Stomach (tissue), 19 donors: ENCODE data around the gene ZNF90. TPM values are rescaled to one million over a fixed set of nuclear protein-coding genes. Genes with fewer than 3 reads are reported as not detected.

Experiments
- DNase-seq, 2 donors: peaks; one replicate each; pipeline versions ENCODE4 v3.0.0 to v3.0.0-alpha.2; 2013 to 2019
- H3K27ac ChIP-seq, 5 donors: fragments of 200-600 bp in 4 of 5; sonication (generic) in 4 of 5; one replicate each; pipeline ENCODE4 v1.5.1; 2013 to 2019; ENCODE audit warnings: mild to moderate bottlenecking in 1 of 5, moderate library complexity in 1 of 5
- H3K27me3 ChIP-seq, 3 donors: fragments of 200-600 bp; sonication (generic); one replicate each; pipeline ENCODE4 v1.5.1; 2017 to 2019; ENCODE audit warnings: mixed run types in 1 of 3
- H3K36me3 ChIP-seq, 4 donors: fragments of 200-600 bp; sonication (generic); 1 replicate in 3 of 4; 2 replicates in 1 of 4; pipeline ENCODE4 v1.5.1; 2016 to 2019
- H3K4me1 ChIP-seq, 4 donors: fragments of 200-600 bp; sonication (generic); one replicate each; pipeline ENCODE4 v1.5.1; 2016 to 2019
- H3K4me3 ChIP-seq, 4 donors: fragments of 200-600 bp; sonication (generic) in 3 of 4; one replicate each; pipeline ENCODE4 v1.5.1; 2016 to 2019; ENCODE audit warnings: mild to moderate bottlenecking in 1 of 4
- H3K9me3 ChIP-seq, 4 donors: fragments of 200-600 bp; sonication (generic); one replicate each; pipeline ENCODE4 v1.5.1; 2016 to 2019
- CTCF ChIP-seq, 7 experiments: fragments of 450-650 bp in 4 of 7; fragments of 200-600 bp in 3 of 7; sonication (generic) in 3 of 7; IDR thresholded peaks; one replicate each; pipeline ENCODE4 v1.5.1; 2016 to 2019; ENCODE audit warnings: antibody characterized with exemption in 7 of 7, control low read depth in 2 of 7, mild to moderate bottlenecking in 1 of 7
- EP300 ChIP-seq: sonication (generic); formaldehyde crosslinking; IDR thresholded peaks from one replicate; pipeline ENCODE4 v1.6.1; 2017; ENCODE audit warnings: antibody characterized with exemption
- POLR2A ChIP-seq, 4 donors: fragments of 450-650 bp; IDR thresholded peaks; one replicate each; pipeline ENCODE4 v1.6.1; 2016; ENCODE audit warnings: antibody characterized with exemption in 4 of 4, control low read depth in 2 of 4, mild to moderate bottlenecking in 1 of 4, moderate library complexity in 1 of 4
- POLR2AphosphoS5 ChIP-seq, 3 donors: sonication (generic); formaldehyde crosslinking; IDR thresholded peaks; one replicate each; pipeline ENCODE4 v1.6.1; 2016; ENCODE audit warnings: antibody characterized with exemption in 3 of 3
- WGBS, 5 donors: extraction: QIAGEN DNeasy Blood & Tissue Kit in 3 of 5; methylation state at CpG; one replicate each; pipeline versions ENCODE4 v1.1.5 to v1.1.7; 2013 to 2018; 5-methylcytosine and 5-hydroxymethylcytosine counted together
- intact Hi-C: fragments of 100-400 bp; cut with DNase I; formaldehyde crosslinking; loops from one replicate; pipeline ENCODE4 v1.15.1; 2023; ENCODE audit warnings: low total_unique reads
- long read RNA-seq, 10 donors: transcript quantifications; one replicate each; lab custom pipeline, GENCODE V29; 2026
- polyA plus RNA-seq, 3 donors: library from polyadenylated mRNA; stranded (reverse); fragments of 200-250 nt; gene quantifications; one replicate each; pipeline ENCODE4 v1.2.3, GENCODE V29; 2013
- total RNA-seq, 5 donors: library from RNA; depleted of rRNA; stranded (reverse); fragments of >200 nt; gene quantifications; one replicate each; pipeline versions ENCODE4 v1.1.0 to v1.2.3, GENCODE V29; 2014 to 2016
- donor health status: healthy with polysubstance abuse.
- donor health status: Bipolar disorder and iron deficiency.
- donor health status: healthy.

Gene ZNF90
- total RNA-seq (10 to 100 TPM in 1 of 5 donors, 1 to 10 TPM in 4; 1.7 to 67.1 (median 5.1) TPM), polyA plus RNA-seq (1 to 10 TPM; 1.4 to 2.2 (median 1.5) TPM)
- long read RNA-seq, donor 1, partial matches to known transcripts, result 5 of 6 reads
- long read RNA-seq, donor 1, other reads (novel, unspliced or antisense), result 0 of 6 reads
- long read RNA-seq, donor 2, result 0 reads
- long read RNA-seq, donor 3, partial matches to known transcripts, result 0 of 1 reads
- long read RNA-seq, donor 3, other reads (novel, unspliced or antisense), result 0 of 1 reads
- long read RNA-seq, donor 4, result 0 reads
- long read RNA-seq, donor 5, partial matches to known transcripts, result 0 of 1 reads
- long read RNA-seq, donor 5, other reads (novel, unspliced or antisense), result 0 of 1 reads
- long read RNA-seq, donor 6, partial matches to known transcripts, result 23 of 26 reads
- long read RNA-seq, donor 6, other reads (novel, unspliced or antisense), result 0 of 26 reads
- long read RNA-seq, donor 7, partial matches to known transcripts, result 0 of 1 reads
- long read RNA-seq, donor 7, other reads (novel, unspliced or antisense), result 0 of 1 reads
- long read RNA-seq, donor 8, partial matches to known transcripts, result 8 of 9 reads
- long read RNA-seq, donor 8, other reads (novel, unspliced or antisense), result 0 of 9 reads
- long read RNA-seq, donor 9, partial matches to known transcripts, result 0 of 1 reads
- long read RNA-seq, donor 9, other reads (novel, unspliced or antisense), result 0 of 1 reads
- long read RNA-seq, donor 10, result 0 reads

DNA sequence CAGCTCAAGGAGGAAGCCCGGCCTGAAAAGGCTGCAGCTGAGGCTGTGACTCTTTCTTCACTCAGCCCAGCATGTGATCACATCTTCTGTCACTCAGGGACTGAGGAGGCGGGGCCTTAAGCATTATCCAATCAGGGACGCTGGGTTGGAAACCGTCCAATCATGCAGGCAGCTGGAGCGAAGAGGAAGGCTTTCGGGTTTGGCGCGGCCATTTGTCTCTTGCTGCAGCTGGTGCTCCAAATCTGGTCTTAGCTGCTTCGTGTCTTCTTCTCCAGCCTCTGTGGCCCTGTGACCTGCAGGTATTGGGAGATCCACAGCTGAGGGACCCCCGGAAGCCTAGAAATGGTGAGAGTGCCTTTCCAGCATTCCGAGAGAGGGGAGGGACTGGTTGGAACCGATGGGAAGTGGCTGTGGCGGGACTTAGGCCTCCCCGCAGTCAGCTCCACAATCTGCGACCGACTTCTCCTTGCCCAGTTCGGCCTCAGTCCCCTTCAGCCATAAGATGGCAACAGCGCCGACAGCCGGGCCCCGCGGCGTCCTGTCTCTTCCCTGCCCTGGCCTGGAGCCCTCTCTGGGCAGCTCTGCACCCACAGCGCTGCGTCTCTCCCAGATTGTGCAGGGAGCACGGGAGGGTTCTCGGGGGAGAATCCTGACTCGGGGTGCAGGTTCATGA, at the start of gene ZNF90:
Gene ZNF90, plus strand, starts transcription at position 210 of the 673 bp plus-strand sequence. Its CDS starts 133 bp downstream, at position 343.
- peak; percentile 97 to 99 for DNase-seq
- no peaks in the 10 kb centered on the region for H3K27me3 ChIP-seq
- no peaks in the 10 kb centered on the region for H3K9me3 ChIP-seq
- peak within 1 kb of the TSS; percentile 50 to 78 (median 58) for H3K4me3 ChIP-seq
- WGBS, 5 donors, result 1 to 2% (median 2%) methylated on average over 24 to 28 of the region's 28 CpGs
- H3K4me1 ChIP-seq, result peaks cover 8 to 25% (median 19%) of the 10 kb centered on the region in 4 donors
- intact Hi-C loops, result no loop called here
- peaks cover 0 to 9% (median 0%) of the 10 kb centered on the region in 4 donors for H3K36me3 ChIP-seq
- H3K27ac ChIP-seq, result peak within 1 kb of the TSS; percentile 49 to 76 (median 71)
- TF ChIP-seq EP300 (no peak), POLR2AphosphoS5 (IDR thresholded peaks at IDR 0.05) (peak in 2 of 3 donors; percentile 28 to 75)

GRCh38 chr19:20028611-20029010, 49.2 kb upstream of the ZNF90 start:
- Histone ChIP-seq H3K36me3 (peaks cover 6 to 53% (median 45%) of the 10 kb centered on the region in 4 donors), H3K4me1 (no peaks in the 10 kb centered on the region), H3K27me3 (no peaks in the 10 kb centered on the region), H3K27ac (no peak overlapping the region), H3K4me3 (no peak overlapping the region), H3K9me3 (no peaks in the 10 kb centered on the region)
- TF ChIP-seq EP300 (no peak), POLR2AphosphoS5 (IDR thresholded peaks at IDR 0.05) (no peak), CTCF (IDR thresholded peaks at IDR 0.05) (no peak), POLR2A (IDR thresholded peaks at IDR 0.05) (no peak)
- intact Hi-C loops, result no loop called here
- WGBS, 5 donors, result 97 to 99% (median 99%) methylated on average over 6 of the region's 6 CpGs
- DNase-seq, result no peak

- Histone ChIP-seq H3K27ac (no peak overlapping the region), H3K27me3 (no peaks in the 10 kb centered on the region), H3K4me1 (peaks cover 0 to 22% (median 15%) of the 10 kb centered on the region in 4 donors), H3K4me3 (no peak overlapping the region), H3K9me3 (no peaks in the 10 kb centered on the region), H3K36me3 (peaks cover 0 to 38% (median 24%) of the 10 kb centered on the region in 4 donors)
- intact Hi-C loops, result no loop called here
- DNase-seq, result no peak
- 83 to 92% (median 89%) methylated on average over 5 of the region's 5 CpGs for WGBS, 5 donors
- TF ChIP-seq POLR2A (IDR thresholded peaks at IDR 0.05) (no peak), EP300 (no peak), POLR2AphosphoS5 (IDR thresholded peaks at IDR 0.05) (no peak), CTCF (IDR thresholded peaks at IDR 0.05) (no peak)
Measured at GRCh38 chr19:20035935-20036334, 41.9 kb upstream of the ZNF90 start.

GRCh38 chr19:20038358-20039202, 39.2 kb upstream of the ZNF90 start:
- no peak for DNase-seq
- no peaks in the 10 kb centered on the region for H3K27me3 ChIP-seq
- intact Hi-C loops, result no loop called here
- H3K27ac ChIP-seq, result peak overlapping the region; percentile 67 to 80 (median 78)
- no peaks in the 10 kb centered on the region for H3K9me3 ChIP-seq
- 0 to 1% (median 1%) methylated on average over 10 to 26 of the region's 26 CpGs for WGBS, 5 donors
- peak overlapping the region; percentile 71 to 94 (median 81) for H3K4me3 ChIP-seq
- H3K36me3 ChIP-seq, result peaks cover 0 to 13% (median 4%) of the 10 kb centered on the region in 4 donors
- TF ChIP-seq POLR2AphosphoS5 (IDR thresholded peaks at IDR 0.05) (no peak), CTCF (IDR thresholded peaks at IDR 0.05) (no peak), EP300 (no peak), POLR2A (IDR thresholded peaks at IDR 0.05) (no peak)
- H3K4me1 ChIP-seq, result peaks cover 0 to 22% (median 15%) of the 10 kb centered on the region in 4 donors
